ENCODE measurements around the gene EIF2S1.

GRCh38 chr14:67372833-67373232, 12.7 kb downstream of the EIF2S1 start:
- TF ChIP-seq RAD21 (conservative IDR thresholded peaks at IDR 0.05 in 1 of 2, IDR thresholded peaks at IDR 0.05 in 1 of 2): no peak
- no peak for TF ChIP-seq MYC (IDR thresholded peaks at IDR 0.05; ENCODE audit: borderline replicate concordance, low read length)
- no peak for TF ChIP-seq POLR2A (IDR thresholded peaks at IDR 0.05; ENCODE audit: low read length)
- TF ChIP-seq, protein P1, sequence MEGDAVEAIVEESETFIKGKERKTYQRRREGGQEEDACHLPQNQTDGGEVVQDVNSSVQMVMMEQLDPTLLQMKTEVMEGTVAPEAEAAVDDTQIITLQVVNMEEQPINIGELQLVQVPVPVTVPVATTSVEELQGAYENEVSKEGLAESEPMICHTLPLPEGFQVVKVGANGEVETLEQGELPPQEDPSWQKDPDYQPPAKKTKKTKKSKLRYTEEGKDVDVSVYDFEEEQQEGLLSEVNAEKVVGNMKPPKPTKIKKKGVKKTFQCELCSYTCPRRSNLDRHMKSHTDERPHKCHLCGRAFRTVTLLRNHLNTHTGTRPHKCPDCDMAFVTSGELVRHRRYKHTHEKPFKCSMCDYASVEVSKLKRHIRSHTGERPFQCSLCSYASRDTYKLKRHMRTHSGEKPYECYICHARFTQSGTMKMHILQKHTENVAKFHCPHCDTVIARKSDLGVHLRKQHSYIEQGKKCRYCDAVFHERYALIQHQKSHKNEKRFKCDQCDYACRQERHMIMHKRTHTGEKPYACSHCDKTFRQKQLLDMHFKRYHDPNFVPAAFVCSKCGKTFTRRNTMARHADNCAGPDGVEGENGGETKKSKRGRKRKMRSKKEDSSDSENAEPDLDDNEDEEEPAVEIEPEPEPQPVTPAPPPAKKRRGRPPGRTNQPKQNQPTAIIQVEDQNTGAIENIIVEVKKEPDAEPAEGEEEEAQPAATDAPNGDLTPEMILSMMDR (IDR thresholded peaks at IDR 0.05): no peak
- TF ChIP-seq POLR2AphosphoS2 (conservative IDR thresholded peaks at IDR 0.05; ENCODE audit: low read length): no peak
- no peak for TF ChIP-seq EP300 (IDR thresholded peaks at IDR 0.05)
- TF ChIP-seq HEYL (CRISPR knock-in tag; IDR thresholded peaks at IDR 0.05): no peak
- TF ChIP-seq ESRRA (IDR thresholded peaks at IDR 0.05; ENCODE audit: borderline replicate concordance, low read length): no peak
- TF ChIP-seq, protein P2, sequence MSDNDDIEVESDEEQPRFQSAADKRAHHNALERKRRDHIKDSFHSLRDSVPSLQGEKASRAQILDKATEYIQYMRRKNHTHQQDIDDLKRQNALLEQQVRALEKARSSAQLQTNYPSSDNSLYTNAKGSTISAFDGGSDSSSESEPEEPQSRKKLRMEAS (IDR thresholded peaks at IDR 0.05): no peak
- no peak for TF ChIP-seq CHD2 (IDR thresholded peaks at IDR 0.05; ENCODE audit: low read length, partially characterized antibody)

Data from A549 (cell line).